ENCODE data around the gene TP63. TPM values are rescaled to one million over a fixed set of nuclear protein-coding genes. Genes with fewer than 3 reads are reported as not detected.

Gene TP63
- total and polyA plus RNA-seq, 2 donors (not counting 3 experiments of a cell fraction or from before 2014, with no cell fraction given): not detected

GRCh38 chr3:189902230-189903186 lies 271.3 kb downstream of the TP63 start:
- Histone ChIP-seq H3K9me3 (replicated peaks; ENCODE audit: control insufficient read depth, insufficient read depth, low read length) (no peaks in the 10 kb centered on the region), H3K27me3 (ENCODE audit: control insufficient read depth in 2 of 2, insufficient read depth in 2 of 2, low read length in 2 of 2) (no peaks in the 10 kb centered on the region), H3K9me1 (replicated peaks; ENCODE audit: control insufficient read depth, extremely low read depth, insufficient read depth, low read length) (no peaks in the 10 kb centered on the region), H3K4me3 (replicated peaks in 1 of 3; ENCODE audit: insufficient read depth in 1 of 3, low read depth in 1 of 3, low read length in 3 of 3) (no peak overlapping the region), H3K4me1 (ENCODE audit: control insufficient read depth, extremely low read depth, insufficient read depth, low read length) (peaks cover 12% of the 10 kb centered on the region), H2AFZ (ENCODE audit: low read depth, low read length) (no peak overlapping the region), H3K79me2 (ENCODE audit: control insufficient read depth, insufficient read depth, low read length) (no peaks in the 10 kb centered on the region), H3K4me2 (ENCODE audit: insufficient read depth, low read length) (no peak overlapping the region), H3K36me3 (ENCODE audit: control insufficient read depth in 2 of 2, extremely low read depth in 1 of 2, insufficient read depth in 2 of 2, low read length in 2 of 2) (no peaks in the 10 kb centered on the region), H4K20me1 (replicated peaks; ENCODE audit: control insufficient read depth, extremely low read depth, insufficient read depth, low read length) (no peaks in the 10 kb centered on the region), H3K9ac (replicated peaks; ENCODE audit: extremely low read depth, insufficient read depth, low read length) (no peak overlapping the region), H3K27ac (ENCODE audit: insufficient read depth, low read depth, low read length) (peak overlapping the region; percentile 88)
- DNase-seq (ENCODE audit: low read depth, low spot score) (peak; percentile 9), FAIRE-seq (no peak)
- ChIA-PET CTCF (interaction anchor here (1.3 to 2.1 kb wide), 2 partner anchors 14 to 46 kb away, joined by 3 to 8 read pairs; no protein-coding TSS in a partner anchor), POLR2A (no interaction called here)
- intact Hi-C loops (cut with micrococcal nuclease): loop anchor here (10.0 kb wide), 1 partner anchor 662 kb away; no protein-coding TSS in a partner anchor
- dilution Hi-C loops (cut with MboI; ENCODE audit: extremely low pct_ligation_motif_present, low sequenced_read_pairs): no loop called here
- no TSS peak for BruUV-seq (replicated peaks)
- TF ChIP-seq FOS (IDR thresholded peaks at IDR 0.05; ENCODE audit: borderline replicate concordance, insufficient read depth, low read length) (no peak), EZH2 (IDR thresholded peaks at IDR 0.05; ENCODE audit: borderline replicate concordance, low read depth, low read length, severe bottlenecking) (no peak), MYC (IDR thresholded peaks at IDR 0.05; ENCODE audit: low read depth, low read length) (no peak), GATA2 (IDR thresholded peaks at IDR 0.05; ENCODE audit: insufficient read depth, insufficient read length, low read depth, low read length) (no peak), MAX (IDR thresholded peaks at IDR 0.05; ENCODE audit: insufficient read depth, insufficient read length) (no peak), POLR2A (IDR thresholded peaks at IDR 0.05; ENCODE audit: low read depth, low read length) (no peak), POLR2AphosphoS5 (IDR thresholded peaks at IDR 0.05; ENCODE audit: insufficient read depth, low read depth, low read length) (no peak), CTCF (IDR thresholded peaks at IDR 0.05; ENCODE audit: extremely low read depth in 1 of 2, insufficient read depth in 1 of 2, low read depth in 1 of 2, low read length in 2 of 2) (no peak), JUN (IDR thresholded peaks at IDR 0.05; ENCODE audit: borderline replicate concordance, insufficient read depth, insufficient read length, low read depth) (no peak)

Measured in endothelial cell of umbilical vein (primary cell).